CD8-positive, alpha-beta memory T cell (primary cell): ENCODE results near the gene MOB3A. TPM values are rescaled to one million over a fixed set of nuclear protein-coding genes. Genes with fewer than 3 reads are reported as not detected.
A peak's percentile ranks its signal among the peaks of the same experiment; 100 is the strongest.
"Not testable (repeated sequence)": the region's sequence is repeated elsewhere in the genome, so short reads cannot be mapped to it uniquely, and the experiment has no call there.

Experiments used
- CTCF ChIA-PET: fragments of 350-600 bp; sonication (Branson Sonifier 250); formaldehyde crosslinking; loops from one replicate; lab custom pipeline; 2021; ENCODE audit warnings: antibody characterized with exemption; lab: Charles Lee
- POLR2A ChIA-PET: fragments of 350-600 bp; sonication (Branson Sonifier 250); formaldehyde crosslinking; loops from one replicate; lab custom pipeline; 2021; ENCODE audit warnings: antibody characterized with exemption; lab: Charles Lee
- DNase-seq, 5 donors: peaks; one replicate each; pipeline versions ENCODE4 v3.0.0 to v3.0.0-alpha.2; 2020 to 2022; ENCODE audit warnings: mixed read lengths in 1 of 5
- H3K27ac ChIP-seq: one replicate; pipeline ENCODE4 v1.7.0; 2013; ENCODE audit warnings: low read depth, mild to moderate bottlenecking, low read length, moderate library complexity
- H3K27me3 ChIP-seq: 2 replicates; pipeline ENCODE4 v1.7.0; 2013; ENCODE audit warnings: low read length, mild to moderate bottlenecking; ENCODE audit not compliant: insufficient read depth, poor library complexity, severe bottlenecking
- H3K36me3 ChIP-seq: 2 replicates; pipeline ENCODE4 v1.7.0; 2013; ENCODE audit warnings: mild to moderate bottlenecking, low read length, moderate library complexity; ENCODE audit not compliant: insufficient read depth
- H3K4me1 ChIP-seq: 2 replicates; pipeline ENCODE4 v1.7.0; 2013; ENCODE audit warnings: mild to moderate bottlenecking, low read length, moderate library complexity; ENCODE audit not compliant: insufficient read depth
- H3K4me3 ChIP-seq: 2 replicates; pipeline ENCODE4 v1.7.0; 2013; ENCODE audit warnings: mild to moderate bottlenecking, low read length
- H3K9me3 ChIP-seq: 2 replicates; pipeline ENCODE4 v1.7.0; 2013; ENCODE audit warnings: mild to moderate bottlenecking, low read length
- H3K27ac Mint-ChIP-seq, 8 donors: one replicate each; pipeline ENCODE4 v1.8.0; 2020 to 2021; ENCODE audit warnings: mixed read lengths in 8 of 8, mild to moderate bottlenecking in 6 of 8, inconsistent platforms in 3 of 8, moderate library complexity in 3 of 8
- H3K27me3 Mint-ChIP-seq, 2 donors: one replicate each; pipeline ENCODE4 v1.8.0; 2020 to 2021; ENCODE audit warnings: mixed read lengths in 2 of 2, mild to moderate bottlenecking in 1 of 2, moderate library complexity in 1 of 2
- H3K36me3 Mint-ChIP-seq, 3 donors: one replicate each; pipeline ENCODE4 v1.8.0; 2020 to 2021; ENCODE audit warnings: mixed read lengths in 3 of 3, inconsistent platforms in 1 of 3, mild to moderate bottlenecking in 1 of 3
- H3K4me1 Mint-ChIP-seq, 3 donors: one replicate each; pipeline ENCODE4 v1.8.0; 2020 to 2021; ENCODE audit warnings: mixed read lengths in 3 of 3, inconsistent platforms in 1 of 3, mild to moderate bottlenecking in 1 of 3
- H3K4me3 Mint-ChIP-seq, 7 donors: one replicate each; pipeline ENCODE4 v1.8.0; 2020 to 2021; ENCODE audit warnings: mixed read lengths in 7 of 7, mild to moderate bottlenecking in 6 of 7, moderate library complexity in 4 of 7, inconsistent platforms in 2 of 7
- H3K9me3 Mint-ChIP-seq, 5 donors: one replicate each; pipeline ENCODE4 v1.8.0; 2020 to 2022; ENCODE audit warnings: mixed read lengths in 5 of 5, mild to moderate bottlenecking in 3 of 5, moderate library complexity in 2 of 5, inconsistent platforms in 1 of 5
- polyA plus RNA-seq: library from polyadenylated mRNA; unstranded; fragments of 300-500 nt; fragmentation: Illumina TruSeq; gene quantifications from one replicate; pipeline ENCODE4 v1.2.3, GENCODE V29; 2021
- total RNA-seq, 2 experiments: library from RNA; stranded (reverse); gene quantifications; one replicate each; pipeline ENCODE4 v1.2.3, GENCODE V29; 2021

The MOB3A gene
- total and polyA plus RNA-seq, 3 experiments from 2014 or later = 106 to 188 (median 171) TPM

GRCh38 chr19:2129022-2129421 is 32.9 kb upstream of the MOB3A start:
- Histone ChIP-seq H3K27ac (no peak overlapping the region), H3K4me1 (no peaks in the 10 kb centered on the region), H3K36me3 (peaks cover 33% of the 10 kb centered on the region), H3K9me3 (no peaks in the 10 kb centered on the region), H3K4me3 (no peak overlapping the region), H3K27me3 (no peaks in the 10 kb centered on the region)
- POLR2A ChIA-PET = interaction anchor here (0.6 kb wide), 1 partner anchor 18 kb away, joined by 3 read pairs; no protein-coding TSS in a partner anchor
- Mint-ChIP-seq H3K4me3 (peak overlapping the region in 1 of 7 donors; percentile 40), H3K36me3 (peaks cover 0 to 71% (median 2%) of the 10 kb centered on the region in 3 donors), H3K9me3 (no peaks in the 10 kb centered on the region), H3K4me1 (peaks cover 0 to 1% (median 0%) of the 10 kb centered on the region in 3 donors), H3K27me3 (no peaks in the 10 kb centered on the region), H3K27ac (no peak overlapping the region)
- CTCF ChIA-PET = no interaction called here
- no peak for DNase-seq

- H3K4me3 Mint-ChIP-seq, H3K9me3 ChIP-seq, CTCF ChIA-PET, DNase-seq, H3K4me1 Mint-ChIP-seq, H3K4me3 ChIP-seq, H3K4me1 ChIP-seq, H3K27ac ChIP-seq, POLR2A ChIA-PET, H3K27me3 ChIP-seq, H3K27ac Mint-ChIP-seq, H3K9me3 Mint-ChIP-seq, H3K27me3 Mint-ChIP-seq: not testable (repeated sequence)
- peaks cover 0 to 69% (median 1%) of the 10 kb centered on the region in 3 donors for H3K36me3 Mint-ChIP-seq
- peaks cover 38% of the 10 kb centered on the region for H3K36me3 ChIP-seq
These were observed 32.1 kb upstream of the MOB3A start for GRCh38 chr19:2128252-2128651.

GRCh38 chr19:2127758-2128157 is 31.6 kb upstream of the MOB3A start:
- peaks cover 0 to 70% (median 0%) of the 10 kb centered on the region in 3 donors for H3K36me3 Mint-ChIP-seq
- H3K4me3 ChIP-seq = no peak overlapping the region
- no peak overlapping the region for H3K27ac ChIP-seq
- no peak overlapping the region for H3K27ac Mint-ChIP-seq
- DNase-seq = no peak
- no peaks in the 10 kb centered on the region for H3K27me3 ChIP-seq
- no peaks in the 10 kb centered on the region for H3K4me1 ChIP-seq
- no peaks in the 10 kb centered on the region for H3K27me3 Mint-ChIP-seq
- H3K9me3 ChIP-seq = no peaks in the 10 kb centered on the region
- CTCF ChIA-PET = no interaction called here
- no peaks in the 10 kb centered on the region for H3K9me3 Mint-ChIP-seq
- H3K4me3 Mint-ChIP-seq = no peak overlapping the region
- H3K36me3 ChIP-seq = peaks cover 41% of the 10 kb centered on the region
- POLR2A ChIA-PET = no interaction called here
- H3K4me1 Mint-ChIP-seq = no peaks in the 10 kb centered on the region

GRCh38 chr19:2126879-2127518 is 30.9 kb upstream of the MOB3A start:
- no peak for DNase-seq
- no peaks in the 10 kb centered on the region for H3K27me3 Mint-ChIP-seq
- Histone ChIP-seq H3K4me3 (no peak overlapping the region), H3K9me3 (no peaks in the 10 kb centered on the region), H3K4me1 (no peaks in the 10 kb centered on the region), H3K27ac (no peak overlapping the region), H3K36me3 (peaks cover 37% of the 10 kb centered on the region), H3K27me3 (no peaks in the 10 kb centered on the region)
- POLR2A ChIA-PET = no interaction called here
- no peak overlapping the region for H3K27ac Mint-ChIP-seq
- peaks cover 0 to 70% (median 0%) of the 10 kb centered on the region in 3 donors for H3K36me3 Mint-ChIP-seq
- H3K4me3 Mint-ChIP-seq = no peak overlapping the region
- no peaks in the 10 kb centered on the region for H3K4me1 Mint-ChIP-seq
- CTCF ChIA-PET = no interaction called here
- no peaks in the 10 kb centered on the region for H3K9me3 Mint-ChIP-seq

GRCh38 chr19:2123682-2124387 is 27.7 kb upstream of the MOB3A start:
- H3K9me3 ChIP-seq = no peaks in the 10 kb centered on the region
- H3K27ac ChIP-seq = no peak overlapping the region
- ChIA-PET CTCF (interaction anchor here (0.9 kb wide), 1 partner anchor 11 kb away, joined by 3 read pairs; no protein-coding TSS in a partner anchor), POLR2A (no interaction called here)
- H3K4me3 ChIP-seq = no peak overlapping the region
- Mint-ChIP-seq H3K4me3 (no peak overlapping the region), H3K27ac (peak overlapping the region in 1 of 8 donors; percentile 26), H3K9me3 (no peaks in the 10 kb centered on the region), H3K4me1 (no peaks in the 10 kb centered on the region), H3K27me3 (no peaks in the 10 kb centered on the region), H3K36me3 (peaks cover 0 to 75% (median 2%) of the 10 kb centered on the region in 3 donors)
- peak in 1 of 5 donors; percentile 12 for DNase-seq
- no peaks in the 10 kb centered on the region for H3K4me1 ChIP-seq
- H3K36me3 ChIP-seq = peaks cover 22% of the 10 kb centered on the region
- no peaks in the 10 kb centered on the region for H3K27me3 ChIP-seq

GRCh38 chr19:2122982-2123381 is 26.9 kb upstream of the MOB3A start:
- Mint-ChIP-seq H3K36me3 (peaks cover 0 to 82% (median 4%) of the 10 kb centered on the region in 3 donors), H3K4me1 (no peaks in the 10 kb centered on the region), H3K27ac (no peak overlapping the region), H3K9me3 (no peaks in the 10 kb centered on the region), H3K27me3 (no peaks in the 10 kb centered on the region), H3K4me3 (no peak overlapping the region)
- POLR2A ChIA-PET = no interaction called here
- no peak overlapping the region for H3K4me3 ChIP-seq
- H3K9me3 ChIP-seq = no peaks in the 10 kb centered on the region
- H3K27me3 ChIP-seq = no peaks in the 10 kb centered on the region
- H3K36me3 ChIP-seq = peaks cover 28% of the 10 kb centered on the region
- CTCF ChIA-PET = no interaction called here
- H3K4me1 ChIP-seq = no peaks in the 10 kb centered on the region
- DNase-seq = no peak
- no peak overlapping the region for H3K27ac ChIP-seq

- CTCF ChIA-PET = no interaction called here
- peaks cover 0 to 82% (median 4%) of the 10 kb centered on the region in 3 donors for H3K36me3 Mint-ChIP-seq
- no peaks in the 10 kb centered on the region for H3K9me3 ChIP-seq
- no peaks in the 10 kb centered on the region for H3K27me3 Mint-ChIP-seq
- H3K27me3 ChIP-seq = no peaks in the 10 kb centered on the region
- no peaks in the 10 kb centered on the region for H3K4me1 ChIP-seq
- peaks cover 35% of the 10 kb centered on the region for H3K36me3 ChIP-seq
- H3K4me3 ChIP-seq = no peak overlapping the region
- H3K4me3 Mint-ChIP-seq = no peak overlapping the region
- no peak overlapping the region for H3K27ac Mint-ChIP-seq
- POLR2A ChIA-PET = no interaction called here
- no peaks in the 10 kb centered on the region for H3K9me3 Mint-ChIP-seq
- DNase-seq = no peak
- no peak overlapping the region for H3K27ac ChIP-seq
- no peaks in the 10 kb centered on the region for H3K4me1 Mint-ChIP-seq
These were observed 26.1 kb upstream of the MOB3A start for GRCh38 chr19:2122251-2122650.

GRCh38 chr19:2121416-2122051 is 25.4 kb upstream of the MOB3A start:
- Histone ChIP-seq H3K27ac (no peak overlapping the region), H3K9me3 (no peaks in the 10 kb centered on the region), H3K4me1 (no peaks in the 10 kb centered on the region), H3K36me3 (peaks cover 43% of the 10 kb centered on the region), H3K4me3 (no peak overlapping the region), H3K27me3 (no peaks in the 10 kb centered on the region)
- H3K36me3 Mint-ChIP-seq = peaks cover 0 to 81% (median 4%) of the 10 kb centered on the region in 3 donors
- ChIA-PET CTCF (no interaction called here), POLR2A (no interaction called here)
- no peak overlapping the region for H3K27ac Mint-ChIP-seq
- H3K4me3 Mint-ChIP-seq = no peak overlapping the region
- H3K27me3 Mint-ChIP-seq = no peaks in the 10 kb centered on the region
- H3K4me1 Mint-ChIP-seq = no peaks in the 10 kb centered on the region
- DNase-seq = no peak
- no peaks in the 10 kb centered on the region for H3K9me3 Mint-ChIP-seq
